GM21737 (cell line): Measurements from ENCODE around the gene HTRA3.

Experiments
- ATAC-seq: cut with Tn5 transposase; IDR thresholded peaks from one replicate; pipeline ENCODE4 v1.9.1; 2021; ENCODE audit warnings: mild to moderate bottlenecking, moderate library complexity; ENCODE audit not compliant: unreplicated experiment

Gene HTRA3

GRCh38 chr4:8306511-8307021, 37.0 kb downstream of the HTRA3 start:
- ATAC-seq, result no peak

GRCh38 chr4:8307121-8307520, 37.6 kb downstream of the HTRA3 start:
- ATAC-seq, result no peak

- ATAC-seq, result no peak
Measured at GRCh38 chr4:8307714-8308113, 38.2 kb downstream of the HTRA3 start.

GRCh38 chr4:8308144-8308543, 38.6 kb downstream of the HTRA3 start:
- ATAC-seq, result no peak

GRCh38 chr4:8308856-8309771, 39.6 kb downstream of the HTRA3 start:
- ATAC-seq, result no peak

- no peak for ATAC-seq
Measured at GRCh38 chr4:8310306-8310705, 40.8 kb downstream of the HTRA3 start.

GRCh38 chr4:8311101-8312068, 41.8 kb downstream of the HTRA3 start:
- ATAC-seq, result no peak

- no peak for ATAC-seq
Measured at GRCh38 chr4:8312069-8312445, 42.5 kb downstream of the HTRA3 start.

- ATAC-seq, result no peak
Measured at GRCh38 chr4:8312976-8313375, 43.4 kb downstream of the HTRA3 start.

GRCh38 chr4:8314691-8315255, 45.2 kb downstream of the HTRA3 start:
- no peak for ATAC-seq

GRCh38 chr4:8315435-8316250, 46.1 kb downstream of the HTRA3 start:
- no peak for ATAC-seq

GRCh38 chr4:8316251-8316771, 46.8 kb downstream of the HTRA3 start:
- no peak for ATAC-seq

- no peak for ATAC-seq
Measured at GRCh38 chr4:8316911-8317351, 47.4 kb downstream of the HTRA3 start.

GRCh38 chr4:8317474-8317873, 47.9 kb downstream of the HTRA3 start:
- ATAC-seq, result no peak

- ATAC-seq, result no peak
Measured at GRCh38 chr4:8318509-8318908, 49.0 kb downstream of the HTRA3 start.

- ATAC-seq, result no peak
Measured at GRCh38 chr4:8319061-8319460, 49.5 kb downstream of the HTRA3 start.

- no peak for ATAC-seq
Measured at GRCh38 chr4:8319731-8320385, 50.3 kb downstream of the HTRA3 start.

- no peak for ATAC-seq
Measured at GRCh38 chr4:8320386-8320750, 50.8 kb downstream of the HTRA3 start.

- no peak for ATAC-seq
Measured at GRCh38 chr4:8321220-8321619, 51.7 kb downstream of the HTRA3 start.
